KMS-11 (cell line): ENCODE measurements around the gene CASP14.
"Not testable (repeated sequence)": the region's sequence is repeated elsewhere in the genome, so short reads cannot be mapped to it uniquely, and the experiment has no call there.

Experiments used
- H2AFZ ChIP-seq: fragments of 200-600 bp; sonication (generic); 2 replicates; pipeline ENCODE4 v1.6.1; 2016; ENCODE audit warnings: antibody characterized with exemption, mixed run types, low read depth
- H3K27ac ChIP-seq: fragments of 200-600 bp; sonication (generic); 2 replicates; pipeline ENCODE4 v1.6.1; 2016; ENCODE audit warnings: mild to moderate bottlenecking, mixed run types
- H3K27me3 ChIP-seq: fragments of 200-600 bp; sonication (generic); 2 replicates; pipeline ENCODE4 v1.6.1; 2017; ENCODE audit warnings: mild to moderate bottlenecking, low read depth, mixed run types, moderate library complexity; ENCODE audit not compliant: insufficient read depth
- H3K36me3 ChIP-seq: fragments of 200-600 bp; sonication (generic); 2 replicates; pipeline ENCODE4 v1.6.1; 2017; ENCODE audit warnings: mild to moderate bottlenecking, mixed run types; ENCODE audit not compliant: insufficient read depth
- H3K4me1 ChIP-seq: fragments of 200-600 bp; sonication (generic); 2 replicates; pipeline ENCODE4 v1.6.1; 2016; ENCODE audit warnings: mild to moderate bottlenecking, low read depth, mixed run types; ENCODE audit not compliant: poor library complexity, severe bottlenecking
- H3K4me2 ChIP-seq: fragments of 200-600 bp; sonication (generic); 2 replicates; pipeline ENCODE4 v1.7.0; 2016; ENCODE audit warnings: mild to moderate bottlenecking, mixed run types
- H3K4me3 ChIP-seq: fragments of 200-600 bp; sonication (generic); IDR thresholded peaks from 2 replicates; pipeline ENCODE4 v1.6.1; 2017; ENCODE audit warnings: low read depth, low read length, mixed read lengths; ENCODE audit not compliant: insufficient read depth
- H3K79me2 ChIP-seq: fragments of 200-600 bp; sonication (generic); 2 replicates; pipeline ENCODE4 v1.6.1; 2016; ENCODE audit warnings: low read depth, mixed run types; ENCODE audit not compliant: insufficient read depth
- H3K9ac ChIP-seq: fragments of 200-600 bp; sonication (generic); 2 replicates; pipeline ENCODE4 v1.6.1; 2016; ENCODE audit warnings: mild to moderate bottlenecking, mixed run types
- H4K20me1 ChIP-seq: fragments of 200-600 bp; sonication (generic); 2 replicates; pipeline ENCODE4 v1.6.1; 2016; ENCODE audit warnings: mild to moderate bottlenecking, mixed run types; ENCODE audit not compliant: insufficient read depth
- TF ChIP-seq, protein P1 (sequence below): fragments of 200-600 bp; sonication (generic); conservative IDR thresholded peaks from 2 replicates; pipeline ENCODE4 v1.6.1; 2017; ENCODE audit warnings: low read depth, mild to moderate bottlenecking, antibody characterized with exemption, low read length, moderate library complexity, mixed read lengths

Gene CASP14

DNA sequence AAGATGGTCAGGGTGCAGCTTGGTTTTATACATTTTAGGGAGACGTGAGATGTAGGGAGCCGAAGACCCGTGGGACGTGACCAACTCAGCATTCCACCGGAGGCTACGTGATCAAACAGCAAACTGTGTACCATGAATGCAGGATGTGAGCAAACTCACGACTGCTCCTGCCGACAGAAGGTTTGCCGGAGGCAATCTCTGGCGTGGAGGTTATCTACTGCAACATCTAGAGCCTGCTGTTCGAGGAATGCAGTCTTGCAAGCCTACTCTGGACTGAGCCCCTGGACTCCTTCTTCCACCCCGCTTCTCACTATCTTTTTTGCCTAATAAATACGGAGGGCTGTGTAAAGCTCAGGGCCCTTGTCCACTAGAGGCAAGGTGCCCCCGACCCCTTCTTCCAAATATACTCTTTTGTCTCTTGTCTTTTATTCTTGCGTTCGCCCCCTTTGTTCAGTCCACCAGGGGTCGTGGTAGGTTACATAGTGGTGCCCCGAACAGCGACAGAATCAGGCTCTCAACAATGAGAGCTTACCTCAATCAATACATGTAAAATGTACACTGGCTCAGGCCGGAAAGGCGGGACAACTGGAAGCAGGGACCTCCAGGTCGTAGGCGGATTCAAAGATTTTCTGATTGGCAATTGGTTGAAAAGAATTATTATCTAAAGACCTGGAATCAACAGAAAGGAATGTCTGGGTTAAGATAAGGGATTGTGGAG, 23.8 kb downstream of the CASP14 start:
- Histone ChIP-seq H3K4me2 (no peak overlapping the region), H3K9ac (no peak overlapping the region), H3K36me3 (no peaks in the 10 kb centered on the region), H3K4me1 (no peaks in the 10 kb centered on the region), H3K79me2 (no peaks in the 10 kb centered on the region), H3K27ac (no peak overlapping the region), H2AFZ (no peak overlapping the region), H4K20me1 (no peaks in the 10 kb centered on the region), H3K4me3 (no peak overlapping the region), H3K27me3 (no peaks in the 10 kb centered on the region; the same call in 1 of the 2 replicates)
- TF ChIP-seq, protein P1, sequence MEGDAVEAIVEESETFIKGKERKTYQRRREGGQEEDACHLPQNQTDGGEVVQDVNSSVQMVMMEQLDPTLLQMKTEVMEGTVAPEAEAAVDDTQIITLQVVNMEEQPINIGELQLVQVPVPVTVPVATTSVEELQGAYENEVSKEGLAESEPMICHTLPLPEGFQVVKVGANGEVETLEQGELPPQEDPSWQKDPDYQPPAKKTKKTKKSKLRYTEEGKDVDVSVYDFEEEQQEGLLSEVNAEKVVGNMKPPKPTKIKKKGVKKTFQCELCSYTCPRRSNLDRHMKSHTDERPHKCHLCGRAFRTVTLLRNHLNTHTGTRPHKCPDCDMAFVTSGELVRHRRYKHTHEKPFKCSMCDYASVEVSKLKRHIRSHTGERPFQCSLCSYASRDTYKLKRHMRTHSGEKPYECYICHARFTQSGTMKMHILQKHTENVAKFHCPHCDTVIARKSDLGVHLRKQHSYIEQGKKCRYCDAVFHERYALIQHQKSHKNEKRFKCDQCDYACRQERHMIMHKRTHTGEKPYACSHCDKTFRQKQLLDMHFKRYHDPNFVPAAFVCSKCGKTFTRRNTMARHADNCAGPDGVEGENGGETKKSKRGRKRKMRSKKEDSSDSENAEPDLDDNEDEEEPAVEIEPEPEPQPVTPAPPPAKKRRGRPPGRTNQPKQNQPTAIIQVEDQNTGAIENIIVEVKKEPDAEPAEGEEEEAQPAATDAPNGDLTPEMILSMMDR: no peak

- no peak overlapping the region for H3K4me3 ChIP-seq
- TF ChIP-seq, protein P1: no peak
- H2AFZ ChIP-seq: no peak overlapping the region
- no peak overlapping the region for H3K27ac ChIP-seq
- H3K4me2 ChIP-seq: no peak overlapping the region
- no peaks in the 10 kb centered on the region for H4K20me1 ChIP-seq
- H3K4me1 ChIP-seq: no peaks in the 10 kb centered on the region
- no peaks in the 10 kb centered on the region; the same call in 1 of the 2 replicates for H3K27me3 ChIP-seq
- no peak overlapping the region for H3K9ac ChIP-seq
- H3K36me3 ChIP-seq: no peaks in the 10 kb centered on the region
- H3K79me2 ChIP-seq: no peaks in the 10 kb centered on the region
These were observed 25.1 kb downstream of the CASP14 start for GRCh38 chr19:15074371-15074770.

DNA sequence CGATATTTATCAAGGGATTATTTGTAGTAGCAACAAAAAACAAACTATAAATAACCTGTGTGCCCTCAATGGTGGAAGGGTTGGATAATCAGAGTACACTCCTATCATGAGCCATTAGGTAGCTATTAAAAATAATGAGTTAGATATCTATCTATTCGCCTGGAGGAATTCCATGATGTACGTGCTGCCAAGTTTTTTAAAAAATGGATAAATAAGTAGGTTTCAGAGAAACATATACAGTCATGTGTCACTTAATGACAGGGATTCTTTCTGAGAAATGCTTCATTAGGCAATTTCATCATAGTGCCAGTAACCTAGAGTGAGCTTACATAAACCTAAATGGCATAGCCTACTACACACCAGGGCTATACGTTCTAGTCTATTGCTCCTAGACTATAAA, 26.5 kb downstream of the CASP14 start:
- Histone ChIP-seq H2AFZ (no peak overlapping the region), H3K4me2 (no peak overlapping the region), H3K79me2 (no peaks in the 10 kb centered on the region), H3K4me3 (no peak overlapping the region), H3K9ac (no peak overlapping the region), H4K20me1 (no peaks in the 10 kb centered on the region), H3K36me3 (no peaks in the 10 kb centered on the region), H3K4me1 (no peaks in the 10 kb centered on the region), H3K27me3 (peaks cover 6% of the 10 kb centered on the region; the same call in 1 of the 2 replicates), H3K27ac (no peak overlapping the region)
- TF ChIP-seq, protein P1: no peak

DNA sequence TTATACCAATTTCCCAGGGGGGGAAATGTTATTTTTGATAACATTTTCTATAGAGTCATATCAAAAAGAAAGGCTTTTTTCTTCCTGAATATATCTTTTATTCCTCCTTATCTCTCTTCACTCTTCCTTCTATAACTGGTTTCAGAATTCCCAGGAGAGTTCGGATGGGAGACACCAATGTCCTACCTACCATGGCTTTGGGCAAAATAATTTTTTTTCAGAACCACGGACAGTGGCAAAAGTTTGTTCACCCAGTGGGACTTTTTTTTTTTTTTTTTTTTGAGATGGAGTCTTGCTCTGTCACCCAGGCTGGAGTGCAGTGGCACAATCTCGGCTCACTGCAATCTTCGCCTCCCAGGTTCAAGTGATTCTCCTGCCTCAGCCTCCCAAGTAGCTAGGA, 30.7 kb downstream of the CASP14 start:
- H3K36me3 ChIP-seq, H3K4me1 ChIP-seq, H3K9ac ChIP-seq, H3K27ac ChIP-seq, H3K4me3 ChIP-seq, H3K79me2 ChIP-seq, H3K4me2 ChIP-seq, H4K20me1 ChIP-seq, H2AFZ ChIP-seq: not testable (repeated sequence)
- H3K27me3 ChIP-seq: peaks cover 23% of the 10 kb centered on the region; the same call in 1 of the 2 replicates

DNA sequence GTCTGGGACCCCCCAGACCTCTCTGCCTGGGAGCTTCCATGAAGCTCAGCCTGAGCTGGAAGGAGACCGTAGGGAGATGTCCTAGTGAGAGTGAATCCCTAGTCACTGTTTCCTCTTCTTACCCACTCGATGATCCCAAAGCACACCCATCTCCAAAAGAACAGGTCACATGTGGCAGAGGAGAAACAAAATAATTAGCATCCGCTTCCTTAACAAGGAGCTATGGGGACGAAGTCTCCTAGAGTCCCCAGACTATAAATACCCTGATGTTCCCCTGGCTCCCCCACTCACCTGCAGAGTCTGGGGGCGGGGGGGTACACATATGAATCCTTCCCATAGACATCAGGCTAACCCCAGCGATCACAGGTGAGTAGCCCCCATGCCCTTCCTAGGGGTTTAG, 32.6 kb downstream of the CASP14 start, which contains the start of gene OR1I1:
TSS of gene OR1I1 (plus strand) at position 301 of the 400 bp plus-strand sequence. CDS start 4,855 bp downstream, outside the sequence.
- H2AFZ ChIP-seq: no peak within 1 kb of the TSS
- H3K79me2 ChIP-seq: no peaks in the 10 kb centered on the region
- H3K4me1 ChIP-seq: no peaks in the 10 kb centered on the region
- TF ChIP-seq, protein P1: no peak
- no peaks in the 10 kb centered on the region for H4K20me1 ChIP-seq
- H3K9ac ChIP-seq: no peak within 1 kb of the TSS
- no peak within 1 kb of the TSS for H3K4me2 ChIP-seq
- H3K36me3 ChIP-seq: no peaks in the 10 kb centered on the region
- peaks cover 33% of the 10 kb centered on the region; the same call in 1 of the 2 replicates for H3K27me3 ChIP-seq
- H3K4me3 ChIP-seq: no peak within 1 kb of the TSS
- no peak within 1 kb of the TSS for H3K27ac ChIP-seq
